Stimulated activated CD4-positive, alpha-beta T cell treated with anti-CD3 and anti-CD28 coated beads, Interleukin-4, amount 100 ng/mL, for 1 hour (primary cell): ENCODE measurements around the gene MUTYH.

ENCODE experiments used
- DNase-seq: peaks from one replicate; pipeline ENCODE4 v3.0.0-alpha.2; 2020

The MUTYH gene

DNA sequence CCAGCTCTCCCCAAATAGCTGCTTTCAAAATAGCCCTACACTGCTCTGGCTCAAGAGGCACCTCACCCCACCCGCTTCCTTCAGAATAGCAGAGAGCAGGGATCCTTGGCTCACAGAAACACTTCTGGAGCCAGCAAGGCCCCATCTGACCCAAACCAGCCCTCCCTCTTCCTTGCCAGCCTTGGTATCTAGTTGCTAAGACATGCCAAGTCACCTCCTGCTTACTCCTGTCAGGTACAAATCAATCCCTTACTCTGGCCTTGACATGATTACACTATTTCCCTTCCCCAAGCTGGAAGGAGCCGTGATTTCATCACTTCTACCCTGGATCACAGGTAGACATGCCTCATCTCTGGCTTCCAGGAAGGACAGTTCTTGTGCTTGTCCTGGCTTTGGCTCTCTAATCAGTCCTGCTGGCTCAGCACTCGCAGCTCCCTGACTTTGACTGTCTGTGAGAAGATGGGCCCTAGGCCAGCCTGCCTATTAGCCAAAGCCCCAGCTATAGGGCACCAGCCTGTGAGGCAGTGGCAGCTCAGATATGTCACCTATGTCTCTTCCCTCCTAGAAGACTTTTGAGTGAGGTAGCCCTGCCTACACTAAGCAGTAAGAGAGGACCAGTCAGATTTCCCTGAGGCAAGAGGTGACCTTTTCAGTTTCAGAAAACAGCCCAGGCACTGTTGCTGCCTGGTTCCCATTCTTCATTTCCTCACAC, 8.9 kb upstream of the MUTYH start:
- no peak for DNase-seq

DNA sequence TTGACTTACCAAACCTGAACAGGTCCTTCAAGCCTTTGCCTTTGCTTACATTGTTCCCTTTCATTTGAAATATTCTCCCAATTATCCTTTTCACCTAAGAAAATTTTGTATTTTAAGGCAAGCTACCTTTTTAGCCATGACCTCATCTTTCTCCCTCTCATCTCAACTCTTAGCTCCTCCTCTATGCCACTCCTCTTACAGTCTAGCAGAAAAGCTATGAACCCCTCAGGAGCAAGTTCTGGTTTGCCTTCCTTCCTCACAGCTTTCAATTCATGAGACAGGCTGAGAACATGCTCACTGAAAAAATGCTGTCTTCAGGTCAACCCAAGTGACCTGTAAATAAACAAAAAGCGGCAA, 8.3 kb upstream of the MUTYH start:
- DNase-seq = no peak

DNA sequence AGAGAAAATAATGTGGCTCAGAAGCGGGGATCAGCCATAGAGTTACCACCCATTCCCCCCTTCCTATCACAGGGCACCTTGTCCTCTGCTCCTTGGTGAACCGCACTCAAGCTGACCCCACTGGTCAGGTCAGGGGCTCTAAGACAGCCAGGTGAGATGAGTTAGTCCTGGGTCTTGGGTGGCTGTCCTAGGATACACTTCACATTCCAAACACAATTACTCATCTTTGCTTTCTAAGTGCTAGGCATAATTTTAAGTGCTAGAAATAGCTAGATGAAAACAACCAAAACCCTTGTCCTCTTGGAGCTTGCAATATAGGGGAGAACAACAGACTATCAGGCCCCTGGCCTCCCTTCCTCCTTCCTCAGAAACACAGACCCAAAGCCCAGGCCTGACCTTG, 7.8 kb upstream of the MUTYH start:
- DNase-seq = no peak

DNA sequence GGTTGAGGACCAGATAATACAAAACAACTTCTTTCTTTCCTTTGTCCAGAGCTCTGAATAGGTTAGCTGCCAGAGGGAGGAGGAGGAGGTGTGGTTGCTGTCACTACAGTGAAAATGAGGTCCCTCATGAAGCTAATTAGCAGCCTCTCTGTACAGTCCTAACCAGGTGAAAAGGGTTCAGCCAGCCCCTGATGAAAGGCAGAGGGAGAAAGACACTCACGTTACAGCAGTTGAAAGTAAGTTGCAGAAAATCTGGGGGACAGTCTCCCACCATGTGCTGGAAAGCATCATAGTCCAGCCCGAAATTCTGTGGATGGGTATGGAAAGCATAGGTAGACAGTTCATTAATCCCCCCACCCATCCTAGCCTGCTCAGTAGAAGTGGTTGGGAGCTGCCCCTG, 6.2 kb upstream of the MUTYH start:
- DNase-seq = no peak

DNA sequence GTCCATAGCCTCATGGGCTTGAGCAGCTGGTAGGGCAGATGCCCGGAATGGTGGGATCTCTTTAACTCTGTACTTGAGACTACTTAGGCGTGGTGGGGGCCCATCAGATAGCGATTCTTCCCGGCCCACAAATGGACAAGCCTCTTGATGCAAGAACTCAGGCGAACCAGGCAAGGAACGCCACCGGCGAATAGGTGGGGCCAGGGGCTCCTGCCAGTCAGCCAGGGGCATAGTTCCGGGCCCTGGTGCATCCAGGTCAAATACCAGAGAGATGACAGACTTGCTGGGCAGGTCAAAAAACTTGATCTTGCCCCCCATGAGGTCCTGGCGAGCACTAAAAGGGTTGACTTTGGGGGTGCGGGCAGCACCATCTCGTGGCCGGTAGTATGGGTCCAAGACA, 4.8 kb upstream of the MUTYH start:
- DNase-seq = no peak

DNA sequence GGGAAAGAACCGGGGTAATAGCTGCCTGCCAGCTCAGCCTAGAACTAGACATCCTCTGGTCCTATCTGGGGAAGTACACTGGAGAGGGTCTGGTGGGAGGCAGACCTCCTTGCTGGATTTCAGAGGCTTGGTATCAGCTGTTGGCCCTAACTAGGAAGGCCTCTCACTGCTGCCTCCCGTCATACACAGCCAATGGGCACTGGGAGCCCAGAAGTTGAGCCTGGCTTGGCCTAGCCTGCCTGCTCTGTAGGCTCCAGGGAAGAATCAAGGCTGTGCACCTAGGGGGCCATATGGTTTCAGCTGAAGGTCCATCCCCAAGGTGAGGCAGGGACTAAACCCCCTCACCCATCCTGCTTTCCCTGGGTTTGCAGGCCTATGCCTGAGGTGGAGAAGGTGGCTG, 4.3 kb upstream of the MUTYH start:
- DNase-seq = no peak

DNA sequence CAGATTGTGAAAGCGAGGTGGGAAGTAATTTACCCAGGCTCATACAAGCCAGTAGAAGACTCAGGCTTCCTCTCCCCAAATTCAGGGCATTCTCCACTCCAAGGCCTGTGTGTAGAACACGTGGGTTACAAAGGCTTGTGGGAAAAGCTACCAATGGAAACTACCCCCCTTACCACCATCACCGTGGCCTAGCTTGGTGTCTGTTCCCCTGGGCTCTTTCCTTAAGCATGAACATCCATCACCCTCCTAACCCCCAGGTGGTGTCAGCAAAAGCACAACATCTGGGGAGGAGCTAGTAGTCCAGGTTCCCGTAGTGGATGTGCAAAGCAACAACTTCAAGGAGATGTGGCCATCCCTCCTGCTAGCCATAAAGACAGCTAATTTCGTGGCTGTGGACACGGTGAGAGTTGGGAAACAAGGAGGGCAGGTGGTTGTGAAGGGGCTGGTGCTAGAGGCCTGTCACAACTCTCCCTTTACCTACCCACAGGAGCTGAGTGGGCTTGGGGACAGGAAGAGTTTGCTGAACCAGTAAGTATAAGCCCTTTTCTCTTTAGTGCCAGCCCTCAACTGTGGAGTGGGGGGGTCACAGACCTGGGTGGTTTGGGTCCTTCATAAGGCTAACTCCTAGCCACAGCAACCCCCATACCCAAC, 701 bp upstream of the MUTYH start:
- DNase-seq = no peak

DNA sequence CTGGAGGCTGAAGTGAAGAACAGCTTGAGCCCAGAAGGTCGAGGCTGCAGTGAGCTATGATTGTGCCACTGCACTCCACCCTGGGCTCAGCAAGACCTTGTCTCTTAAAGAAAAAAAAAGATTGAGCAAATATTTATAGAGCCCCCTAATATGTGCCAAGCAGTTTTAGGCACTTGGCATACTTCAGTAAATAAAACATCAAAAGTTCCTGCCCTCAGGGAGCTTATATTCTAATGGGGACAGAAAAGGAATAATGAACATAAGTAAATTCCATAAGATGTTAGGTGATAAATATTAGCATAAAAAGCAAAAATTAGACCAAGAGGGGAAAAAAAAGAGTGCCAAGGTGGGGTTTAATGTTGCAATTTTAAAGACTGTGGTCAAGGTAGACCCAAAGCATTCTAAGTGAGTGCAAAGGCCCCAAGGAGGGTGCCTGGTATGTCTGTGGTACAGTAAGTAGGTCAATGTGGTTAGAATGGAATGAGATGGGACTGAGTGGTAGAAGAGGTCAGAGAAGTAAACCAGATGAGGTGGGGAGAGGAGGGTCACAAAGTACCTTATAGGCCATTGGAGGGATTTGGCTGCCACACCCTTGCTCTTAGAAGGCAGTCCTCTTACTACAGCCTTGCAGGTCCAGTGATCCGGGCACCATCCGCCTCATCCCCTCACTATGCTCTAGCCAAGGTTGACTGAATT, 2.5 kb downstream of the MUTYH start:
- DNase-seq = no peak

DNA sequence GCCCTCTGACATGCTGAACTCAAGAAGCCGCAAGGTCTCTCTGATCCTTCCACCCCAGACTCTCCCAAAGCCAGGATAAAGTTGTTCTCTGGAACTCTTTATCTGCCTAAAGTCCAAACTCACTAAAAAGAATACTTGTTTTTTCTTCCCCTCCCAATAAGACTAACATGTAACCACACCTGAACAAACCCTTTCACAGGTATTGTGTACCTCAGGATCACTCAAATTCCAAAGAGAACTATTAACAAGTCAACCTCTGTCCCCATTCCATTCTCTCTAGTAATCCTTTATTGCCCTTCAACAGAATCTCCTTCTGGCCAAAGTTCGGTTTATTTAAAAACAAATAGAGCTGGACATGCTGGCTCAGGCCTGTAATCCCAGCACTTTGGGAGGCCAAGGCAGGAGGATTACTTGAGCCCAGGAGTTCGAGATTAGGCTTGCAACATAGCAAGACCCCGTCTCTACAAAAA, 4.3 kb downstream of the MUTYH start:
- DNase-seq = no peak

DNA sequence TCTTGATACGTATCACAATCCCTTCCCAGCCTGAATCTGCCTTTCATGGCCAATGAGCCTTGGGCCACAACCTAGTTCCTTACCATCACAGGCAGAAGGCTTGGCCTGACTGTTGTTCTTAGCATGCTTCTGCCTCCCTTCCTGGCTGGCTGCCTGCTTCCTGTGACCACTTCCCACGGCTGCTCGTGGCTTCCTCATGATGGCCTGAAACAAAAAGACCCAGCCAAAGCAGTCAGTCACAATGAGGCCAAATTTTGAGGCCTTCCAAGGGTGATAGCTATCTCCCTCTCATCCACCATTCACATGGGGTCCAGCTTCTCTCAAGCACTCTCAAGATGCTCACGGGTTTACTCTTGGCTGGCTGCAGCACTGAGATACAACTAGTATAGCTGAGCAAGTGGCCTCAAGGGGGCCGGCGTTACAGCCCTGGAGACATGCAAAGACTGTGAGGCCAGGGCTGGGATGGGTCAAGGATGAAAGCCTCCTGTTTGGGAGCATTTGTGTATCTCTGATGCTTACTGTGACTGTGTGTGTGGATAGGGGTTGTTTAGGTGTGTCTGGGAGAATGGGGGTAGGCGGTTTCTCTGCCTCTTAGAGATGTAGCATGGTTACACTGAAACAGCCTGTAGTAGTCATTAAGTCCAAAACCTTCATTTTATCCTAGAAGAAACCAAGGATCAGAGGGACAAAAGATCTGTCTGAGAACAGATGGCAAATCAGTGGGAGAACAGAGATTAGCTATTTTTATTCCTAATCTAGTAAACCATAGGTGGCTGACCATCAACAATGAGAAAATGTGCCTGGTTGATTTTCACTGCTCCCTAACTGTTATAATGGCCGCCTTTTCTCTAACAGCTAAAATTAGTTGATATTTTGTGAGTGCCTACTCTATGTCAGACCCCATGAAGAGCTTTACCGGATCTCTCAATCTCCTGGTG, 5.7 kb downstream of the MUTYH start:
- no peak for DNase-seq

DNA sequence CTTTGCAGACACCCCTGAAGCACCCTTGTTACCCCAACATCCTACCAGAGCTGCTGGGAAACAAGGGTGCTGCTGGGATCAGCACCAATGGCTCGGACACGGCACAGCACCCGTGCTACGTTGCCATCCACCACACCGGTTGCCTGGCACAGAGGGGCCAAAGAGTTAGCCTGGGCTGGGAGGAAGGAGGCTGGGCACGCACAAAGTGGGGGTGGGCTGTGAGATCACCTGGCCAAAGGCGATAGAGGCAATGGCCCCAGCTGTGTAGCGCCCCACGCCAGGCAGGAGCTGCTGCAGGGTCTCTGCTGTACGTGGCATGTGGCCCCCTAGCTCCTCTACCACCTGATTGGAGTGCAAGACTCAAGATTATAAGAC, 7.9 kb downstream of the MUTYH start:
- DNase-seq = no peak

DNA sequence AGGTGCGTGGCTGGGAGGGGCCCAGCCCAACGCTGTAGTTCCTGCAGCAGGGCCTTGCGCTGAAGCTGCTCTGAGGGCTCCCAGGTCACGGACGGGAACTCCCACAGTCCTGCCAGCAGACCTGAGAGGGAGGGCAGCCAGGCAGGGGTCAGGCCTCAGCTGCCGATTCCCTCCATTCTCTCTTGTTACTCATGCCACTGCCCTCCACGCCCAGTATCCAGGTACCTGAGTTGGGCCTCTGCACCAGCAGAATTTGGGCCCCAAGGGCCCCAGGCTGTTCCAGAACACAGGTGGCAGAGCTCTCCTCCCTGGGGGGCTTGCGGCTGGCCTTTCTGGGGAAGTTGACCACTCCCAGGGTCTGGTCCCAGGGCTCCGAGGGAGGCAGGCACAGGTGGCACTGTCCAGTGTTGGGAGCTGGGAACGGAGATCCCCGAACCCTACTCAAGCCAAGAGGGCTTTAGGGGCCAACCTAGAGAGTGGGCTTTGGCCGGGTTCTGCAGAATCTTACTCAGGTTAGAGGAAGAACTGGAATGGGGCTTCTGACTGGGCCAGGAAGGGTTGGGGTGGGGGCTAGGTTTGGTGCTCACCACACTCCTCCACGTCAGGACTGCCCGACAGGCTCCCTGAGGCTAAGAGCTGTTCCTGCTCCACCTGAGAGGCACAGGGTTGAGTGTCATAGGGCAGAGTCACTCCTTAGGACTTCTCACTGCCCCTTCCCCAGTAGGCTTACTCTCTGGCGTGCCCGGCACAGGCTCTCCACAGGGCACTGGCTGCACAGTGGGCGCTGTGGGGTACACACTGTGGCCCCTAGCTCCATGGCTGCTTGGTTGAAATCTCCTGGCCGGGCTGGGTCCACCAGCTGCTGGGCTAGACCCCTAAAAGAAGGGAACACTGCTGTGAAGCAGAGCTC, 8.5 kb downstream of the MUTYH start:
- DNase-seq = no peak

DNA sequence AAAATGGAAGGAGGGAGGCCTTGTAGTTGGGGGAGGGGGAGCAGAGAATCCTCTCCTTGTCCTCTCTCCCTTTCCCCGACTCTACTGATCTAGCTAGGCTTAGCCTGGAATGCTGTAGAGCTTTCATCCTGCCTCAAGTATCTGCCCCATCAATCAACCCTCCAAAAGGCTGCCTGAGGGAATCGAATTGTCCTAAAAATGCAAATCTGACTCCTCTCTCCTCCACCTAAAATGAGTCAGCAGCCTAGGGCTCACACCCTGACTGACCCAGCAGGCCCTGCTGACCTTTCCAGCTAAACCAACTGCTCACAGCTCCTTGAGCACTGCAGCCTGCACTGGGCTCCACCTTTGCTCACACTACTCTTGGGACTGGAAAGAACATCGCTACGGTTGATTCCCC, 10.8 kb downstream of the MUTYH start:
- DNase-seq = no peak

DNA sequence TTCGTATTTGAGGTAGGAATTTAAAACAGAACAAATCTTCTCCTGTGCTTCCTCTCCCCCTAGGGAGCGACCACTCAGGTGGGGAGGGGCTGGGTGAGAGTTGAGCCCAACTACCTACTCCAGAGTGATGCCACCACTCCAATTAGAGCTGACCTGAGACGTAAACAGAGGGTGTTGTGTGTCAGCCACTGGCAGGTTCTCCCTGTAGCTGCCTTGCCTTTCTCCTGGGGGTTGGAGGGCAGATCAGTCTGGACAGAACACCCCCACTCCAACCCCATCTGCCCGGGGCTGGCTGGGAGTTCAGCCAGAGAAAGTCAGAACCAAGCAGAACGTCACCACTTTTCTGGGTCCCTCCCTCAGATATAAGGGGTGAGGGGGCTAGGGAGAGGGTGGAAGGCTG, 11.6 kb downstream of the MUTYH start:
- DNase-seq = no peak

DNA sequence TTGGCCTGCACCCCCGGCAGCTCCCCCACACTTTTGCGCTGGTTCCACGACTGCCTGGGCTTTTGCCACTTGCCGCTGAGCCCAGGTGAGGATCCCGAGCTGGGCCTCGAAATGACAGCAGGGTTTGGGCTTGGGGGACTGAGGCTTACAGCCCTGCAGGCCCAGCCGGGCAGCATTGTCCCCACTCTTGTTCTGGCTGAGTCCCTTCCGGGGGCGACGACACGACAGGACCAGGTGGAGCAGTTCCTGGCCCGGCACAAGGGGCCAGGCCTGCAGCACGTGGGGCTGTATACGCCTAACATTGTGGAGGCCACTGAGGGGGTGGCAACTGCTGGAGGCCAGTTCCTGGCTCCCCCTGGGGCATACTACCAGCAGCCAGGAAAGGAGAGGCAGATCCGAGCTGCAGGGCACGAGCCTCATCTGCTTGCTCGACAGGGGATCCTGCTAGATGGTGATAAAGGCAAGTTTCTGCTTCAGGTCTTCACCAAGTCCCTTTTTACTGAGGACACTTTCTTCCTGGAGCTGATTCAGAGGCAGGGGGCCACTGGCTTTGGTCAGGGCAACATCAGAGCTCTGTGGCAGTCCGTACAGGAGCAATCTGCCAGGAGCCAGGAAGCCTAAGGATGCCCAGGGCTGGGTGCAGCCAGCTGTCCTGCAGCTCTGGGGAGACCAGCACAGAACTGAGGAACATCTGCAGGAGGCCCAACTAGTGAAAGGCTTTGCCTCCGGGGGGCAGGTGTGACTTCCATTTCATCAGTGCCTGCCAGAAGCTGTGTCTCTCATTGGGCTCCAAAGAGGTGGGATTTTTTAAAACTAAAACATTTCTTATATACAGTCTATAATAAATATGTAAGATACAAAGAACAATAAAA, 12.4 kb downstream of the MUTYH start:
- no peak for DNase-seq

DNA sequence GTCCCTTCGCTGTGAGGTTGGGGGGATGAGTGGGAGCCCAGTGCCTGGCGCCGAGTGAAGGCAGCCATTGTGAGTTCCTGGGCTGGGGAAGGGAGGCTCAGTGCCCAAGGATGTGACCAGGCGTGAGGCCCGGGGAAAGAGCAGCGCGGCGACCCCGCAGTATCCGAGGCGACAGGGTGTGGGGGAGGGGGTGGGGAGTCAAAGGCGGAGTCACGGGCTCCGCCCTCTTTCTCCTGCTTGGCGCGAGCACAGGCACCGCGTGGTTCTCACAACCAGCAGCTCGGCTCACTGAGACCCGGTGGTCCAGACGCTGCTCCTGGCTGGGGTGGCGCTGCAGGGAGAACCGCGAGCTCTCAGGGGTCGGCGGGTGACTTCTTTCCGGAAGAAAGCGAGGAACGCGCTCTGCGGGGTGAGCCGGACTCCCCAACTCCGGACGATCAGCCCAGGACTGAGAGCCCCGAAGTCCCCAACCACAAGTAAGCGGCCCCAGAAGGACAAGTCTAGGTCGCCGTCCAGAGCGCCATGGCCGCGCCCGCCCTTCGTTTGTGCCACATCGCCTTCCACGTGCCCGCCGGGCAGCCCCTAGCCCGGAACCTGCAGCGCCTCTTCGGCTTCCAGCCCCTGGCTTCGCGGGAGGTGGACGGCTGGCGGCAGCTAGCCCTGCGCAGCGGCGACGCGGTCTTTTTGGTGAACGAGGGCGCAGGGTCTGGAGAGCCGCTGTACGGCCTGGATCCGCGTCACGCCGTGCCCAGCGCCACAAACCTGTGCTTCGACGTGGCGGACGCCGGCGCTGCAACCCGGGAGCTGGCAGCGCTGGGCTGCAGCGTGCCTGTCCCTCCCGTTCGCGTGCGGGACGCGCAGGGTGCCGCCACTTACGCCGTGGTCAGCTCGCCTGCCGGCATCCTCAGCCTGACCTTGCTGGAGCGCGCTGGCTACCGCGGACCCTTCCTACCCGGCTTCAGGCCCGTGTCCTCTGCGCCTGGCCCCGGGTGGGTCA, 13.3 kb downstream of the MUTYH start, which contains the start of gene HPDL:
Gene HPDL (plus strand): TSS at position 269 of the 997 bp plus-strand sequence. CDS start 254 bp downstream, at position 523.
- DNase-seq = peak; percentile 73

DNA sequence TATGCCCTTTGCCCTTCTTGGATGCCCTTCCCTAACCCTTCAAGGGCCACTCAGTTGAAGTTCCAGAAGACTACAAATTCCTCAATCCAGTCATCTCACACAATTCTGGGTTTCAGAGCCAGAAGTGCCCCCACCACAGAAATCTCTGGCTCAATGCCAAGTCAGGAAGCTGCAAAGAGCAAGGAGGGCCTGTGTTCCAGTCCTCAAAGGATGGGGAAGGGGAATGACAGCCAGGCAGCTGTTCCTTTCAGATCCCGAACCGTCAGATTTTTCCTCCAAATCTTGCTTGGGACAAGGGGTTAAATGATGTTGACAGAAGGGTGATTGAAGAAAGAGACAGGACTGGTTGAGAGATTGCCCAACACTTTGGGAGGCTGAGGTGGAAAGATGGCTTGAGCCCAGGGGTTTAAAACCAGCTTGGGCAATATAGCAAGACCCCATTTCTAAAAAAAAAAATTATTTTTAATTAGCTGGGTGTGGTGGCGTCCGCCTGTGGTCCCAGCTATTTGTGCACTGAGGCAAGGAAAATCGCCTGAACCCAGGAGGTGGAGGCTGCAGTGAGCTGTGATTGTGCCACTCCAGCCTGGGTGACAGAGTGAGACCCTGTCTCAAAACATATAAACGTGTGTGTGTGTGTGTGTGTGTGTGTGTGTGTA, 14.3 kb downstream of the MUTYH start:
- no peak for DNase-seq

DNA sequence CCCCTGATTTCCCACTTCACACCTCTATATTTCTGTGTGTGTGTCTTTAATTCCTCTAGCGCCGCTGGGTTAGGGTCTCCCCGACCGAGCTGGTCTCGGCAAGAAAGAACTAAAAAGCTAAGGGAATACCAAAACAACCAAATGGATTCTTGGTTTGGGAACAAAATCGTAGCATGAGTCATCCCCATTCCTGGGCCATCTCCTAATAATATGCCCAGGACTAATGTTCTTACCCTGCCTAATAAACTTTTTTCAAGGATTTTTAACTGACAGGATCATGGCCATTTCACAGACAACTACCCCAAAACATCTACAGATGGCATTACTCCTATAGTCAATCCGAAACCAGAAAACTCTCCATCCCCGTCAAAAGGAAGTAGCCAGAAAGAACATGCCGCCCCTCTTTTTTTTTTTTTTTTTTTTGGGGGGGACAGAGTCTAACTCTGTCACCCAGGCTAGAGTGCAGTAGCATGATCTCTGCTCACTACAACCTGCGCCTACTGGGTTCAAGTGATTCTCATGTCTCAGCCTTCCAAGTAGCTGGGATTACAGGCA, 17.7 kb downstream of the MUTYH start:
- no peak for DNase-seq

DNA sequence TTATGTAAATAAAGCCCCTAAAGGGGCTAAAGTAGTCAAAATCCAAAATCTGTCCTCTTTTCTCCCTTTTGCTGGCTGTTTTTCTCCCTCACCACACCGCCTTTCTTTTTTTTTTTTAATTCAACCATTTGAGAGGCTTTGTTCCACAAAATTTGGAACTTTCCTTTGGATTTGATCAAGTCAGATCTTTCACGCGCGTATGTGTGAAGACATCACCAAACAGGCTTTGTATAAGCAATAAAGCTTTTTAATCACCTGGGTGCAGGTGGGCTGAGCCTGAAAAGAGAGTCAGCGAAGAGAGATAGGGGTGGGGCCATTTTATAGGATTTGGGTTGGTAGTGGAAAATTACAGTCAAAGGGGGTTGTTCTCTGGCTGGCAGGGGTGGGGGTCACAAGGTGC, 18.8 kb downstream of the MUTYH start:
- no peak for DNase-seq
